ENCODE results near the gene KLHDC3.

- TF ChIP-seq POLR2A (IDR thresholded peaks at IDR 0.05) = peak in 1 of 2 donors; percentile 70
- TF ChIP-seq CTCF (IDR thresholded peaks at IDR 0.05) = no peak
Measured at GRCh38 chr6:42984001-42984923, 29.8 kb upstream of the KLHDC3 start, which contains the start of gene PPP2R5D.

Data from suprapubic skin (tissue), 3 donors.